Adrenal gland (tissue), 12 donors: ENCODE results near the gene OOSP4A. TPM values are rescaled to one million over a fixed set of nuclear protein-coding genes. Genes with fewer than 3 reads are reported as not detected.

Experiments
- DNase-seq, 7 donors: peaks; one replicate each; pipeline ENCODE4 v3.0.0-alpha.2; 2019 to 2020
- H3K27ac ChIP-seq, 5 donors: fragments of 200-600 bp; sonication (generic) in 4 of 5; 1 replicate in 3 of 5; 2 replicates in 2 of 5; pipeline versions ENCODE4 v1.5.1 to v1.8.0; 2016 to 2020; ENCODE audit warnings: mild to moderate bottlenecking in 1 of 5
- H3K27me3 ChIP-seq: fragments of 200-600 bp; 2 replicates; pipeline ENCODE4 v1.8.0; 2021
- H3K36me3 ChIP-seq, 2 donors: fragments of 200-600 bp; replicated peaks in 1 of 2; 1 replicate in 1 of 2; 2 replicates in 1 of 2; pipeline versions ENCODE4 v1.5.1 to v1.8.0; 2018 to 2022
- H3K4me1 ChIP-seq, 2 donors: fragments of 200-600 bp; replicated peaks in 1 of 2; 1 replicate in 1 of 2; 2 replicates in 1 of 2; pipeline versions ENCODE4 v1.5.1 to v1.8.0; 2018 to 2021
- H3K4me3 ChIP-seq, 4 donors: fragments of 200-600 bp; sonication (generic) in 3 of 4; one replicate each; pipeline ENCODE4 v1.5.1; 2016 to 2018
- H3K9me3 ChIP-seq, 3 donors: fragments of 200-600 bp; sonication (generic) in 1 of 3; replicated peaks in 1 of 3; 1 replicate in 2 of 3; 2 replicates in 1 of 3; pipeline versions ENCODE4 v1.5.1 to v1.8.0; 2016 to 2021
- CTCF ChIP-seq, 6 experiments: fragments of 450-650 bp in 4 of 6; fragments of 200-600 bp in 2 of 6; sonication (generic) in 1 of 6; IDR thresholded peaks; 1 replicate in 5 of 6; 2 replicates in 1 of 6; pipeline versions ENCODE4 v1.5.1 to v1.8.0; 2016 to 2021; ENCODE audit warnings: antibody characterized with exemption in 6 of 6, mild to moderate bottlenecking in 2 of 6, moderate library complexity in 1 of 6
- POLR2A ChIP-seq, 2 donors: fragments of 450-650 bp; IDR thresholded peaks; one replicate each; pipeline ENCODE4 v1.6.1; 2017; ENCODE audit warnings: antibody characterized with exemption in 2 of 2, mild to moderate bottlenecking in 2 of 2, moderate library complexity in 1 of 2
- WGBS, 4 donors: extraction: QIAGEN DNeasy Blood & Tissue Kit in 2 of 4; methylation state at CpG; one replicate each; pipeline versions ENCODE4 v1.1.5 to v1.1.7; 2013 to 2017; 5-methylcytosine and 5-hydroxymethylcytosine counted together
- intact Hi-C, 2 donors: fragments of 100-400 bp; cut with DNase I; formaldehyde crosslinking; loops; one replicate each; pipeline versions ENCODE4 v1.14.1 to v1.15.0; 2022 to 2023
- polyA plus RNA-seq, 3 donors: library from polyadenylated mRNA; stranded (reverse); fragments of 200-250 nt in 2 of 3; fragments of 350-450 nt in 1 of 3; fragmentation: Illumina TruSeq in 1 of 3; extraction: RNeasy Lipid Tissue Mini Kit (QIAGEN cat#74804) in 1 of 3; gene quantifications; one replicate each; pipeline ENCODE4 v1.2.3, GENCODE V29; 2013 to 2014
- total RNA-seq, 9 donors: library from RNA; depleted of rRNA in 4 of 9; stranded (reverse); fragments of >200 nt in 4 of 9; fragments of 120-200 nt in 1 of 9; fragmentation: NEBNext Ultra II Directional in 1 of 9; extraction: Animal tissue kit (Norgen Biotek cat#: 25700) in 1 of 9; gene quantifications; one replicate each; pipeline versions ENCODE4 v1.1.0 to v1.2.4, GENCODE V29; 2013 to 2023
- donor health status: healthy with polysubstance abuse.
- donor health status: Bipolar disorder and iron deficiency.
- donor health status: DM: yes; HTN: yes; CAD: no.
- donor health status: DM: no; HTN: no; CAD: no.
- donor health status: DM: no; HTN: no; CAD: no.
- donor health status: DM: yes; HTN: yes; CAD: no.

Gene OOSP4A
- total and polyA plus RNA-seq, 12 donors, result not detected

- H3K27ac ChIP-seq, result no peak overlapping the region
- intact Hi-C loops, result no loop called here
- 67 to 75% (median 73%) methylated on average over 7 of the region's 7 CpGs for WGBS, 4 donors
- H3K9me3 ChIP-seq, result no peaks in the 10 kb centered on the region
- no peak for DNase-seq
- TF ChIP-seq CTCF (IDR thresholded peaks at IDR 0.05), result no peak
- TF ChIP-seq POLR2A (IDR thresholded peaks at IDR 0.05), result no peak
- H3K36me3 ChIP-seq, result no peaks in the 10 kb centered on the region
- no peak overlapping the region for H3K4me3 ChIP-seq
- no peaks in the 10 kb centered on the region for H3K4me1 ChIP-seq
- no peaks in the 10 kb centered on the region for H3K27me3 ChIP-seq
These were observed 1.6 kb downstream of the OOSP4A start for GRCh38 chr11:59965424-59965823.

GRCh38 chr11:59966201-59966600 lies 2.4 kb downstream of the OOSP4A start:
- Histone ChIP-seq H3K36me3 (no peaks in the 10 kb centered on the region), H3K9me3 (no peaks in the 10 kb centered on the region), H3K4me3 (no peak overlapping the region), H3K27ac (no peak overlapping the region), H3K4me1 (no peaks in the 10 kb centered on the region), H3K27me3 (no peaks in the 10 kb centered on the region)
- 83 to 95% (median 92%) methylated on average over 3 of the region's 3 CpGs for WGBS, 4 donors
- no peak for DNase-seq
- intact Hi-C loops, result no loop called here
- no peak for TF ChIP-seq CTCF (IDR thresholded peaks at IDR 0.05)
- no peak for TF ChIP-seq POLR2A (IDR thresholded peaks at IDR 0.05)

GRCh38 chr11:59967677-59968394 lies 4.0 kb downstream of the OOSP4A start:
- Histone ChIP-seq H3K4me1 (no peaks in the 10 kb centered on the region), H3K9me3 (no peaks in the 10 kb centered on the region), H3K4me3 (no peak overlapping the region), H3K27me3 (no peaks in the 10 kb centered on the region), H3K27ac (no peak overlapping the region), H3K36me3 (no peaks in the 10 kb centered on the region)
- WGBS, 4 donors, result 61 to 85% (median 79%) methylated on average over 3 of the region's 3 CpGs
- no peak for TF ChIP-seq POLR2A (IDR thresholded peaks at IDR 0.05)
- TF ChIP-seq CTCF (IDR thresholded peaks at IDR 0.05), result no peak
- DNase-seq, result no peak
- intact Hi-C loops, result no loop called here

GRCh38 chr11:59968395-59968783 lies 4.6 kb downstream of the OOSP4A start:
- no peaks in the 10 kb centered on the region for H3K4me1 ChIP-seq
- WGBS, 4 donors, result 77 to 88% (median 80%) methylated on average over 1 of the region's 1 CpG
- H3K36me3 ChIP-seq, result no peaks in the 10 kb centered on the region
- no peaks in the 10 kb centered on the region for H3K27me3 ChIP-seq
- no peaks in the 10 kb centered on the region for H3K9me3 ChIP-seq
- H3K4me3 ChIP-seq, result no peak overlapping the region
- no peak for TF ChIP-seq POLR2A (IDR thresholded peaks at IDR 0.05)
- TF ChIP-seq CTCF (IDR thresholded peaks at IDR 0.05), result no peak
- intact Hi-C loops, result no loop called here
- no peak overlapping the region for H3K27ac ChIP-seq
- no peak for DNase-seq
